ENCODE data around the gene LRCH3. TPM values are rescaled to one million over a fixed set of nuclear protein-coding genes. Genes with fewer than 3 reads are reported as not detected.

The LRCH3 gene
- total RNA-seq, 1 donor from 2014 or later, result 43.5 TPM

DNA sequence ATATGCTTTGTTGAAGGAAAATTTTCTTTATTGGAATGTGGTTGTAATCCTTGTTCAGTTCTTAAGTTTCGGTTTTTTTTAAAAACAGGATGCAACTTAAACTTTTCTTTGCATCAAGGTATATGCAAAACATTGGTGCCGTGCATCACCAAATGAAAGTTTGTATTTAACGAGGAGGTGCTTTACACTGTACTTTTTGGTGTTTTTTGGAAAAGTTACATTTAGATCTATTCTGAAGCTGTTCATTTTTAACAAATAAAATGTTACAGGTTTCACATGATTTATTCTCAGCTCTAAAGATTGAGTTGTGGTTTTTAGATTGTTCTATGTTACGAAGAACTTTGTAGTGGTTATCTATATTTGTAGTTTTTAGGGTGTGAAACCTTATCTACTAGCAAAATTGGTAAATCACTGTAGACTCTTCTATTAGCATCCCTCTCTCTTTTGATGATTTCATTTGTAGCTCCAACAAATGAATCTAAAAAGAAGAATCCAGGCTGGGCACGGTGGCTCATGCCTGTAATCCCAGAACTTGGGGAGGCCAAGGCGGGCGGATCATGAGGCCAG, 7.0 kb upstream of the LRCH3 start:
- TF ChIP-seq, protein P1, sequence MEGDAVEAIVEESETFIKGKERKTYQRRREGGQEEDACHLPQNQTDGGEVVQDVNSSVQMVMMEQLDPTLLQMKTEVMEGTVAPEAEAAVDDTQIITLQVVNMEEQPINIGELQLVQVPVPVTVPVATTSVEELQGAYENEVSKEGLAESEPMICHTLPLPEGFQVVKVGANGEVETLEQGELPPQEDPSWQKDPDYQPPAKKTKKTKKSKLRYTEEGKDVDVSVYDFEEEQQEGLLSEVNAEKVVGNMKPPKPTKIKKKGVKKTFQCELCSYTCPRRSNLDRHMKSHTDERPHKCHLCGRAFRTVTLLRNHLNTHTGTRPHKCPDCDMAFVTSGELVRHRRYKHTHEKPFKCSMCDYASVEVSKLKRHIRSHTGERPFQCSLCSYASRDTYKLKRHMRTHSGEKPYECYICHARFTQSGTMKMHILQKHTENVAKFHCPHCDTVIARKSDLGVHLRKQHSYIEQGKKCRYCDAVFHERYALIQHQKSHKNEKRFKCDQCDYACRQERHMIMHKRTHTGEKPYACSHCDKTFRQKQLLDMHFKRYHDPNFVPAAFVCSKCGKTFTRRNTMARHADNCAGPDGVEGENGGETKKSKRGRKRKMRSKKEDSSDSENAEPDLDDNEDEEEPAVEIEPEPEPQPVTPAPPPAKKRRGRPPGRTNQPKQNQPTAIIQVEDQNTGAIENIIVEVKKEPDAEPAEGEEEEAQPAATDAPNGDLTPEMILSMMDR (IDR thresholded peaks at IDR 0.05), result no peak
- Histone ChIP-seq H3K4me1 (peaks cover 3% of the 10 kb centered on the region), H3K9me3 (no peaks in the 10 kb centered on the region), H3K27ac (no peak overlapping the region), H3K36me3 (peaks cover 50% of the 10 kb centered on the region), H3K4me3 (no peak overlapping the region), H3K27me3 (no peaks in the 10 kb centered on the region)
- intact Hi-C loops (cut with DNase I), result no loop called here
- no peak for DNase-seq
- no peak for ATAC-seq

DNA sequence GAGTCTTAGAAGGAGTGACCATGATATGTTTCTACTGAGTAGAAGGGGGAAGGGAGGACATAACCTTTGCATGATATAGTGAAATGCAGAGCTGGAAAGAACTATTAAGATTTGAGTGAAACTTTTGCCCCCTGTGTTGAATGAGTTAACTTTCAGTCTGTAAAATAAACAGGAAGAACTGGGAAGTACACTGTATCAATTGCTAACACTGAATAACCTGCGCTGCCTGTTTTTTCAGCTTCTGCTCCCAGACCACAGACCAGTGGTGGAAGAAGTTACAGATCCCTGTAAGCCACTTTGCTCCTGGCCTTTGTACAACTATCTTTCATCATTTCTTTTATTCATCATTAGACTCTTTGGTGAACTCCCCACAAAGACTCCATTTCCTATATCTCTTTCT, 3.6 kb upstream of the LRCH3 start:
- no peak overlapping the region for H3K27ac ChIP-seq

DNA sequence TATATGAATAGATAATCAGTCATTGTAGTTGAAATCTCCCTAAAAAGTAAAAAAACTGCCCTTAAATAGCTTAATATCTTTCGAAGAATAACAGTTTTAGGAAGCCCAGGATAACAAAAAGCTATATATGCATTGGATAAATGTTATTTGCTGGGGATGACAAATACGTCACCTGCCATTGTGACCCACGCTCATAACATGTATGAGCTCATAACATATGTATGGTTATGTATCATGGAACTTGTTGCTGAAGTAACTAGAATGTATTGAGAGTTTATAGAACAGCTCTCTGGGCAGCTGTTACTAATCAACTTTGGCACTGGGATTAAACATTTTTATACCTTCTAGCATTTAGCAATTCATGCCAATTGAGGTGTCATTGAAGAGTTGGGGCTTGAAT, 1.7 kb upstream of the LRCH3 start:
- DNase-seq (no peak), ATAC-seq (no peak)
- peaks cover 4% of the 10 kb centered on the region for H3K36me3 ChIP-seq
- no peak overlapping the region for H3K27ac ChIP-seq
- H3K9me3 ChIP-seq, result no peaks in the 10 kb centered on the region
- H3K4me1 ChIP-seq, result peaks cover 13% of the 10 kb centered on the region
- TF ChIP-seq, protein P1 (IDR thresholded peaks at IDR 0.05), result no peak
- intact Hi-C loops (cut with DNase I), result no loop called here
- no peaks in the 10 kb centered on the region for H3K27me3 ChIP-seq
- H3K4me3 ChIP-seq, result no peak overlapping the region

More for the DNA sequence above, 3.6 kb upstream of the LRCH3 start:
- Histone ChIP-seq H3K4me3 (no peak overlapping the region), H3K27me3 (no peaks in the 10 kb centered on the region), H3K9me3 (no peaks in the 10 kb centered on the region), H3K4me1 (peaks cover 3% of the 10 kb centered on the region), H3K36me3 (peaks cover 21% of the 10 kb centered on the region)
- TF ChIP-seq, protein P1 (IDR thresholded peaks at IDR 0.05), result no peak
- intact Hi-C loops (cut with DNase I), result no loop called here
- DNase-seq, result no peak
- no peak for ATAC-seq

DNA sequence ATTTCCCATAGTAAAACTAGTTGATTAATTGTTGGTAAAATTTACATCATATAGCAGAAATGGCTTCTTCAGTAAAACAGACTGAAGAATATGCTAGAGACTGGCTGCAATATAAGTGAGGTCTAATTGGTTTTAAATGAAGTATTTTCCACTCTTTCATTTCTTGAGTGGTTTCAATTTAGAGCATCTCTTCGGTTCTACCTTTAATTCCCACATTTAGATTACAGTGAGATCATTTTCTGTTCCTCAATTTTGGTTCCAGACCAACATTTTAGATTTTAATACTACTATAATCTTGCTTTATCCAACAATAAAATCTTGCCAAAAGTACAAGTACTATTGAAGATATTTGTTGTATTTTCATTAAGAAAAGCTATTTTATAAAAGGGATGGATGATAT, 1.0 kb upstream of the LRCH3 start:
- no peak overlapping the region for H3K27ac ChIP-seq
- ATAC-seq, result no peak
- no peaks in the 10 kb centered on the region for H3K9me3 ChIP-seq
- TF ChIP-seq, protein P1 (IDR thresholded peaks at IDR 0.05), result no peak
- no peak overlapping the region for H3K4me3 ChIP-seq
- no peaks in the 10 kb centered on the region for H3K36me3 ChIP-seq
- H3K27me3 ChIP-seq, result no peaks in the 10 kb centered on the region
- no peak for DNase-seq
- intact Hi-C loops (cut with DNase I), result no loop called here
- peaks cover 13% of the 10 kb centered on the region for H3K4me1 ChIP-seq

DNA sequence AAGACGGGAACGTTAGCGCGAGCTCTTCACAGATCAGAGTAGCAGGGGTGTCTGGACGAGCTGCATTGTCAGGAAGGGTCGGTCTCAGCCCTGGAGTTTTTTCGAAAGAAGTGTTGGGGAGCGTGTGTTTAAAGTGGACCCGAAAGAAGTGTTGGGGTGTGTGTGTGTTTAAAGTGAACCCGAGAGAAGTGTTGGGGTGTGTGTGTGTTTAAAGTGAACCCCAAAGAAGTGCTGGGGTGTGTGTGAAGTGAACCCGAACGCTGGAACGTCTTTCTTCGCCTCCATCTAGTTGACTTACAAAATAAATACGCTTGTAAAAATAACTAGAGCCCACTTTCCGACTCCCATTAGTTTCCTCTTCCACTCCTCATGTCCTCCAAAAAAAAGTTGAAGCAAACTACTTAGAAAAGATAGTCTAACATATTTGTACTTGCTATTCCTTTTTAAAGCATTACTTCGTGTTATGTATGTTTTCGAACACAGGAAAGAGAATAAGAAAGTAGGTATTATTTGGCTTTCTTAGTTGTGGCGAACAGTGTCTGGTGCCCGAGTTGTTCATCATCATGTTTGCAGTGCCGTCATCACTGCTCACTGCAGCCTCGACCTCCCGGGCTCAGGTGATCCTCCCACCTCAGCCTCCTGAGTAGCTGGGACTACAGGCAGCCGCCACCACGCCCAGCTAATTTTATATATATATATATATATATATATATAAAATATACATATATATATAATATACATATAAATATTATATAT, 1.0 kb downstream of the LRCH3 start:
- TF ChIP-seq, protein P1 (IDR thresholded peaks at IDR 0.05), result no peak
- intact Hi-C loops (cut with DNase I), result no loop called here
- ATAC-seq, result peak; percentile 54

More for the DNA sequence above, 1.0 kb downstream of the LRCH3 start:
- no peaks in the 10 kb centered on the region for H3K36me3 ChIP-seq
- peak overlapping the region; percentile 90 for H3K4me3 ChIP-seq
- no peaks in the 10 kb centered on the region for H3K27me3 ChIP-seq
- H3K9me3 ChIP-seq, result no peaks in the 10 kb centered on the region
- peak overlapping the region; percentile 96 for H3K27ac ChIP-seq
- H3K4me1 ChIP-seq, result peaks cover 13% of the 10 kb centered on the region
- no peak for DNase-seq
